Neural cell (in vitro differentiated cells): Measurements from ENCODE around the gene NAA11.

ENCODE experiments used
- EP300 ChIP-seq: fragments of 450-650 bp; conservative IDR thresholded peaks from 2 replicates; pipeline ENCODE4 v1.6.1; 2014; ENCODE audit warnings: antibody characterized with exemption, mild to moderate bottlenecking, moderate library complexity; ENCODE audit not compliant: poor library complexity, severe bottlenecking
- EZH2 ChIP-seq: fragments of 200-600, 300-800 bp; shearing (Covaris generic), sonication (generic); IDR thresholded peaks from 2 replicates; pipeline ENCODE4 v1.6.1; 2014; ENCODE audit warnings: antibody characterized with exemption, low read length, borderline replicate concordance, mild to moderate bottlenecking; ENCODE audit not compliant: insufficient read depth, poor library complexity, severe bottlenecking
- MXI1 ChIP-seq: fragments of 450-650 bp; conservative IDR thresholded peaks from 2 replicates; pipeline ENCODE4 v1.6.1; 2014; ENCODE audit warnings: antibody characterized with exemption, mild to moderate bottlenecking; ENCODE audit not compliant: poor library complexity, severe bottlenecking
- POLR2AphosphoS5 ChIP-seq: IDR thresholded peaks from 2 replicates; pipeline ENCODE4 v1.6.1; 2012
- RAD21 ChIP-seq: fragments of 450-650 bp; conservative IDR thresholded peaks from 2 replicates; pipeline ENCODE4 v1.6.1; 2014; ENCODE audit warnings: antibody characterized with exemption, mild to moderate bottlenecking, moderate library complexity
- SMC3 ChIP-seq: fragments of 450-650 bp; conservative IDR thresholded peaks from 2 replicates; pipeline ENCODE4 v1.6.1; 2014; ENCODE audit warnings: antibody characterized with exemption, mild to moderate bottlenecking, moderate library complexity; ENCODE audit not compliant: poor library complexity
- TAF1 ChIP-seq: IDR thresholded peaks from 2 replicates; pipeline ENCODE4 v1.6.1; 2012; ENCODE audit warnings: low read depth
- TF ChIP-seq, protein P1 (sequence below): fragments of 450-650 bp; IDR thresholded peaks from 2 replicates; pipeline ENCODE4 v1.5.1; 2014; ENCODE audit warnings: antibody characterized with exemption, mild to moderate bottlenecking, moderate library complexity; ENCODE audit not compliant: poor library complexity, severe bottlenecking
- TF ChIP-seq, protein P2 (sequence below): IDR thresholded peaks from 2 replicates; pipeline ENCODE4 v1.6.1; 2012; ENCODE audit warnings: borderline replicate concordance

DNA sequence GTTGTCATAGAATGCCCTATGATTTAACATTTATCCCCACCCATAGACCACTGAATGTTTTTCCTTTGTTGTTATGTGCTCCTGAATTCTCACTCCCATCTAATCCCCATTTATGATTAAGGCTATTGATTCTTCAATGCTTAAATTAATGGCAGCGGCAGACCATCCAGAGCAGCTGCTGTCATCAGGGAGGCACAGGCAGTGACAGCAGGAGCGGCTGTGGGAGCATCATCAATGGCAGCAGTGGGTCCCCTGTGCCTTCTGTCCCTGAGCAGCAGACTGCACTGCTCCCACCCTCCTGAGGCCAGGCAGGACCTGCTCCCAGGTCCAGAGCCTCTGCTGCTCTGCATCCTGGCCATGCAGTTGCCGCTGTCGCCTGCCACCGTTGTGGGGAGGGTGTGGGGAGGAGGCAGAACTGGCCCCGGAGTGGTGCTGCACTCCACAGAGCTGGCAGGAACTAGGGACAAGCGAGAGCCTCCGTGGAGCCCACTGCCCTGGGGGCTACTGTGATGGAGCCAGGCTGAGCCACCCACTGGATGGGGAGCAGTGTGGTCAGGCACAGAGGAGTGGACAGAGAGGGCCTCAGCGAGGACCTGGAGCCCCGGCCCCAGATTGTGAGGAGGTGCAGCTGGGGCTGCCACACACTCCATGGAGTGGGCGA is 29.0 kb downstream of the NAA11 start:
- TF ChIP-seq, protein P1, sequence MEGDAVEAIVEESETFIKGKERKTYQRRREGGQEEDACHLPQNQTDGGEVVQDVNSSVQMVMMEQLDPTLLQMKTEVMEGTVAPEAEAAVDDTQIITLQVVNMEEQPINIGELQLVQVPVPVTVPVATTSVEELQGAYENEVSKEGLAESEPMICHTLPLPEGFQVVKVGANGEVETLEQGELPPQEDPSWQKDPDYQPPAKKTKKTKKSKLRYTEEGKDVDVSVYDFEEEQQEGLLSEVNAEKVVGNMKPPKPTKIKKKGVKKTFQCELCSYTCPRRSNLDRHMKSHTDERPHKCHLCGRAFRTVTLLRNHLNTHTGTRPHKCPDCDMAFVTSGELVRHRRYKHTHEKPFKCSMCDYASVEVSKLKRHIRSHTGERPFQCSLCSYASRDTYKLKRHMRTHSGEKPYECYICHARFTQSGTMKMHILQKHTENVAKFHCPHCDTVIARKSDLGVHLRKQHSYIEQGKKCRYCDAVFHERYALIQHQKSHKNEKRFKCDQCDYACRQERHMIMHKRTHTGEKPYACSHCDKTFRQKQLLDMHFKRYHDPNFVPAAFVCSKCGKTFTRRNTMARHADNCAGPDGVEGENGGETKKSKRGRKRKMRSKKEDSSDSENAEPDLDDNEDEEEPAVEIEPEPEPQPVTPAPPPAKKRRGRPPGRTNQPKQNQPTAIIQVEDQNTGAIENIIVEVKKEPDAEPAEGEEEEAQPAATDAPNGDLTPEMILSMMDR = no peak
- TF ChIP-seq, protein P2, sequence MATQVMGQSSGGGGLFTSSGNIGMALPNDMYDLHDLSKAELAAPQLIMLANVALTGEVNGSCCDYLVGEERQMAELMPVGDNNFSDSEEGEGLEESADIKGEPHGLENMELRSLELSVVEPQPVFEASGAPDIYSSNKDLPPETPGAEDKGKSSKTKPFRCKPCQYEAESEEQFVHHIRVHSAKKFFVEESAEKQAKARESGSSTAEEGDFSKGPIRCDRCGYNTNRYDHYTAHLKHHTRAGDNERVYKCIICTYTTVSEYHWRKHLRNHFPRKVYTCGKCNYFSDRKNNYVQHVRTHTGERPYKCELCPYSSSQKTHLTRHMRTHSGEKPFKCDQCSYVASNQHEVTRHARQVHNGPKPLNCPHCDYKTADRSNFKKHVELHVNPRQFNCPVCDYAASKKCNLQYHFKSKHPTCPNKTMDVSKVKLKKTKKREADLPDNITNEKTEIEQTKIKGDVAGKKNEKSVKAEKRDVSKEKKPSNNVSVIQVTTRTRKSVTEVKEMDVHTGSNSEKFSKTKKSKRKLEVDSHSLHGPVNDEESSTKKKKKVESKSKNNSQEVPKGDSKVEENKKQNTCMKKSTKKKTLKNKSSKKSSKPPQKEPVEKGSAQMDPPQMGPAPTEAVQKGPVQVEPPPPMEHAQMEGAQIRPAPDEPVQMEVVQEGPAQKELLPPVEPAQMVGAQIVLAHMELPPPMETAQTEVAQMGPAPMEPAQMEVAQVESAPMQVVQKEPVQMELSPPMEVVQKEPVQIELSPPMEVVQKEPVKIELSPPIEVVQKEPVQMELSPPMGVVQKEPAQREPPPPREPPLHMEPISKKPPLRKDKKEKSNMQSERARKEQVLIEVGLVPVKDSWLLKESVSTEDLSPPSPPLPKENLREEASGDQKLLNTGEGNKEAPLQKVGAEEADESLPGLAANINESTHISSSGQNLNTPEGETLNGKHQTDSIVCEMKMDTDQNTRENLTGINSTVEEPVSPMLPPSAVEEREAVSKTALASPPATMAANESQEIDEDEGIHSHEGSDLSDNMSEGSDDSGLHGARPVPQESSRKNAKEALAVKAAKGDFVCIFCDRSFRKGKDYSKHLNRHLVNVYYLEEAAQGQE = no peak
- TF ChIP-seq MXI1 (no peak), POLR2AphosphoS5 (no peak), EZH2 (no peak), SMC3 (no peak), TAF1 (no peak), EP300 (no peak), RAD21 (no peak)
